ENCODE data around the gene CPA1. TPM values are rescaled to one million over a fixed set of nuclear protein-coding genes. Genes with fewer than 3 reads are reported as not detected.

The CPA1 gene
- total RNA-seq, 1 donor from 2014 or later, result not detected

DNA sequence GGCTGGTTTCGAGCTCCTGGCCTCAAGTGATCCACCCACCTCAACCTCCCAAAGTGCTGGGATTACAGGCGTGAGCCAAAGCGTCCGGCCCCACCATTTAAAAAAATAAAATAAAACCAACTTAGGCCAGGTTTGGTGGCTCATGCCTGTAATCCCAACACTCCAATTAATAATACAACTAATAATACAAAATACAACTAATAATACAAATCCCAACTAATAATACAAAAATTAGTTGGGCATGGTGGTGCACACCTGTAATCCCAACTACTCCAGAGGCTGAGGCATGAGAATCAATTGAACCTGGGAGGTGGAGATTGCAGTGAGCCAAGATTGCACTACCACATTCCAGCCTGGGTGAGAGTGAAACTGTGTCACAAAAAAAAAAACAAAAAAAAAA is 32.9 kb downstream of the CPA1 start:
- ATAC-seq, result no peak
- intact Hi-C loops (cut with micrococcal nuclease), result no loop called here
- no peak for DNase-seq

DNA sequence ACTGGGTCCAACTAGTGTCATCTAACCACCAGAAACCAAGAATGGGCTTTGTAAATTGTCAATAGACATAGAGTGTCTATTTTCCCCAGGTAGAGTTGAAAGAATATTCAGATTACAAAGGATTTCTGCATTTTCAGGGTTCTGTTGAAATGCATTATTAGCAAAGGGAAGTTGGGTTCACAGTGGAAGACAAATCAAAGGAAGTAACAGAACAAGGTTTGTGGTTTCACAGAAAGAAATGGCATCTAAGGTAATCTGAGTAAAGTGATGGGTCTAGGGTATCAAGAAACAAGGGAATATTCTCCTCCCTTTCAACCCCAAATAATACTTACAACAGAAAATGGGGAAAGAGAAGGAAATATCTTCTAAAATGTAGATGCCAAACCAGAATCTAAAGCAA is 34.7 kb downstream of the CPA1 start:
- ATAC-seq (no peak), DNase-seq (no peak)
- intact Hi-C loops (cut with micrococcal nuclease), result no loop called here

DNA sequence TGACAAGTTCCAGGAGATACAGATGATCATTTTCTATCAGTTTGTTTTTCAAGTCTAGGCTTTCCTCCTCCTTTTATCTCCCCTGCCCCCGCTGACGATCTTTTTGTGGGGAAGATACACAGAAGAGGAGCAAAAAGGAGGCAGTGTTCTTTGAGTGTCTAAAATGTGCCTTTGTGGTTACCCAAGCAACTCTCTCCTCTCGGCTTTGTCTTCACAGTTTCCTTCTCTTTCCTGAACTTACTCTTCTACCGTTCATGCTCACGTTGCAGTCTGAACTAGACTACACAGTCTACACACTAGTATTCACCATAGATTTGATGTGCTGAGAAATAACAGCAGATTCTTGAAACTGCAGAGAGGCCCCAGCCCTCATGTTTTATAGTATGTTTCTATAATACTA is 36.9 kb downstream of the CPA1 start:
- intact Hi-C loops (cut with micrococcal nuclease), result no loop called here
- no peak for DNase-seq
- ATAC-seq, result no peak

DNA sequence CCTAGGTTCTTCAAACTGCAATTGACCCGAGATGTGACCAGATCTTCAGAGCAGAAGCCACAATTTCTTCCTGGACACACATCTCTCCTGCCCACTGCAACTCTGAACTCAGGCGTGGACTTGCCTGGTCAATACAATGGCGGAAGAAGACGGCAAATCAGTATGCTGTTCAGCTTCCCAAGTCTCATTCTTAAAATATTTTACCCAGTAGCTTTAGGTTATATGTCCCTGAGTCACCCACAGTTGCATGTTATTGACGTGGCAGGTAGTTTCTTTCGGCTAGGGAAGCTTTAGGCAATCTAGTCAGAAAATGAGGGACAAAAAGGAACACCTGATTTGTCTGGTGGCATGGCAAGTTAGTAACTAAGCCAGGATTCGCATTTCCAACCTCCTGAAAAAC is 38.0 kb downstream of the CPA1 start:
- intact Hi-C loops (cut with micrococcal nuclease), result no loop called here
- ATAC-seq, result no peak

DNA sequence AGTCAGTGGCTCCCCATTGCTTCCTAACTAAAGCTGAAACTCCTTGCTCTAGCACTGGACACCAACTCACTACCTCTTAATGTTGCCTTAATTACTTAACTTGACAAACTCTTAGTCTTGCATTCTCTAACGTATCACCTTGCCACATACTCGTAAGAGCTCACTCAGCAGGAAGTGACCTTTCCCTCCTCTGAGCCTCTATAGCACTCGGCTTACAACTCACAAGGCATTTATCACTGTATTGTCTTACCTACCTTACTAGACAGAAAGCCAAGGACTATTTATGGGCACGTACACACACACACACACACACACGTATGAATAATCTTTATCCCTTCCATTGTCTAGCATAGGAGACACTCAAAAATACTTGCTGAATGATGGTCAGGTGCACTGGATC is 39.4 kb downstream of the CPA1 start:
- intact Hi-C loops (cut with micrococcal nuclease), result no loop called here
- ATAC-seq (no peak), DNase-seq (no peak)

More for the DNA sequence above, 38.0 kb downstream of the CPA1 start:
- DNase-seq, result no peak

DNA sequence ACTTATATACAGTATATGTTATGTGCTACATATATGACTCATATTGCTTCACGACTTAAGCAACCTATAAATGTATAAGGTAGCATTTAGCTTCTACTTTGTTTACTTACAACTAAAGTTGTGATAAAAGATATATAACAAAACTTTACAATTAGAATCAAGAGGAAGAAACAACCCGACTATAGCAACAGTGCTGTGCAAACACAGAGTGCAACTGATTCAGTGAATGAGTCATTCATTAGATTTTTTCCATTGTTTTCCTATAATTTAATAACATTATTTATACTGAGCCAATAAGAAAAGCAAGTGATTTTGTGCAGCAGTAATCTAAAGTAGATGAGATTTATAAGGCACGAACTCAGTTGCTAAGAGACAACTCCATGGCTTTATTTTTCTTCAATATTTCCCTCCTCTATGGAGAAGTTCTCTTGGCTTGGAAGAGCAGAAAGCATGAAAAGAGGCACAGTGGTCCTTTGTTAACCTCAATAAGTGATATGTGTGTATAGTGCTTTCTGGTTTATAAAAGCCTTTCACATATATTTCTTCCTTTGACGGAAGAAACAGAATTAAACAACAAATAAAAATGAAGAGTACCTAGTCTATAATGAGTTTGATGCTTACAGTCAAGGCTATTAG is 40.8 kb downstream of the CPA1 start:
- intact Hi-C loops (cut with micrococcal nuclease), result no loop called here
- no peak for ATAC-seq
- no peak for DNase-seq

DNA sequence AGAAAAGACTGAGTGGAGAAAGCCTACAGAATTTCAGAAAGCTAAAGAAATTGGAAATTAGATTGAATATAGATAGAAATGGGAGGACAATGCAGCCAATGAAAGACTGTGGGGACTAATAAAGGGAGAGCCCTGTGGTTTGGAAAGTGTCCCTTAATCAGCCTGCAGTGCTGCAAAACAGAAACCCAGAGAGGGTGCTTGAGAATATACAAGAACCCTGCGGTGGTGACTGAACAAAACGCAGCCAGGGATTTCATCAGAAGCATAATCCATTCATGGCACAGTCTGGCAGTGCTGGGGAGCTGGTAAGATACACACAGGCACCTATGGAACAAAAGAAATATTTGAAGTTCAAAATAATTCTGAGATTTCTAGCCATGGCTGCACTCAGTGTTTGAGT is 41.4 kb downstream of the CPA1 start:
- ATAC-seq (no peak), DNase-seq (no peak)
- intact Hi-C loops (cut with micrococcal nuclease), result no loop called here

DNA sequence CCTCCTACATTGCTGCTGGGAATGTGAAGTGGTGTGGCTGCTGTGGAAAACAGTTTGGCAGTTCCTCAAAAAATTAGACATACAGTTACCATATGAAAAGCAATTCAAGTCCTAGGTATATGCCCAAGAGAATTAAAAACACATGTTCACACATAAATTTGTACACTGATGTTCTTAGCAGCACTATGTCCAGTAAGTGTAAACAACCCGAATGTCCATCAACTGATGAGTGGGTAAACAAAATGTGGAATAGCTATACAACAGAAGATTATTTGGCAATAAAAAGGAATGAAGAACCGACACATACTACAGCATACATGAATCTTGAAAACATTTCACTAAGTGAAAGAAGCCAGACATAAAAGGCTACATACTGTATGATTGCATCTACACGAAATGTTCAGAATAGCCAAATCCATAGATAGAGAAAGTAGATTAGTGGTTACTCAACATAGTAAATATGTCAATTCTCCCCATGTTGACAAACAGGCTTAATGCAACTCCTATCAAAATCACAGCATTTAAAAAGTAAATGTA is 43.3 kb downstream of the CPA1 start:
- intact Hi-C loops (cut with micrococcal nuclease), result no loop called here
- ATAC-seq (no peak), DNase-seq (no peak)

DNA sequence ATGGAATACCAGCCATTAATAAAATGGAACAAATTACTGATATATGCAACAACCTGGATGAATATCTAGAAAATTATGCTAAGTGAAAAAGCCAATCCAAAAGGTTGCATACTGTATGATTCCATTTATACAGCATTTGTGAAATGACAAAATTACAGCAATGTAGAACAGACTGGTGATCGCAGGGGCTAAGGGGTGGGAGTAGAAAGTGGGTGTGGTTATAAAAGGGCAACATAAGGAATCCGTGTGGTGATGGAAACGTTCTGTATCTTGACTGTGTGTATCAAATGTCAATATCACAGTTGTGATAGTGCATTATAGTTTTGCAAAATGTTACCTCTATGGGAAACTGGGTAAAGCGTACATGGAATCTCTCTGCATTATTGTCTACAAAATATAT is 45.5 kb downstream of the CPA1 start:
- intact Hi-C loops (cut with micrococcal nuclease), result no loop called here
- ATAC-seq (no peak), DNase-seq (no peak)

DNA sequence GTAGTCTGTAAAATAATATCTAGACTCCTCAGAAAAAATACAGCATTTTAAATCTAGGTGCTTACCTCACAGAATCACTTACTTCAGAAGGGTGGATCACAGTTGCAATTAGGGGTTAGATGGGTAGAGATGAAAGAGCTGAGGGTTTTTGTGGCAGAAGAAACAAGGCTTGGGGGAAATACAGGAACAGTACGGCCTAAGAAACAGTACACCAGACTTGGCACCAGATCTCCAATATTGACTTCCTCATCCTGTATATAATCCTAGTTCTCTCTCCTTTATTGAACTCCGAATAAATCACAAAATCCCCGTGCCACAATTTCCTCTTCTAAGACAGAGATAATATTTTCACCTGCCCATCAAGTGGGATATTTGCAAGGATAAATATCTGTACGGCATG is 46.3 kb downstream of the CPA1 start:
- ATAC-seq, result no peak
- DNase-seq, result no peak
- intact Hi-C loops (cut with micrococcal nuclease), result no loop called here

DNA sequence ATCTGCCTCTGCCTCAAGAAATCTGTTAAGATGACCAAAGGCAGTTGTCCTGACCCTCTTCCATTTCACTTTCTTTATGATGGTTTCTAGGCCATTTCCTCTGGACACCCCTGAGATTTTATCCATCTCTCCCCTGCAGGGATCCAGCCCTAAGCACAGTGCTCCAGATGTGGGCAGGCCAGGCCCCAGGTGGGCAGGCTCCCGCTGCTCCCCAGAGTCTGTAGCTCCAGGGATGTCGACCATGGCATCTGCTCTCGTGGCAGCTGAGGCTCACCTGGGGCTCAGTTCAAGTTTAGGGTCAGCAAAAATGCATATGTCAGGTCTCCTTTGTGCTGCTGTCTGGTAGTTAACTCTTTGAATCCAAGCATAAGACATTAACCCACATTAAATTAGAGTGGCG is 48.7 kb downstream of the CPA1 start:
- intact Hi-C loops (cut with micrococcal nuclease), result no loop called here
- DNase-seq (no peak), ATAC-seq (no peak)

DNA sequence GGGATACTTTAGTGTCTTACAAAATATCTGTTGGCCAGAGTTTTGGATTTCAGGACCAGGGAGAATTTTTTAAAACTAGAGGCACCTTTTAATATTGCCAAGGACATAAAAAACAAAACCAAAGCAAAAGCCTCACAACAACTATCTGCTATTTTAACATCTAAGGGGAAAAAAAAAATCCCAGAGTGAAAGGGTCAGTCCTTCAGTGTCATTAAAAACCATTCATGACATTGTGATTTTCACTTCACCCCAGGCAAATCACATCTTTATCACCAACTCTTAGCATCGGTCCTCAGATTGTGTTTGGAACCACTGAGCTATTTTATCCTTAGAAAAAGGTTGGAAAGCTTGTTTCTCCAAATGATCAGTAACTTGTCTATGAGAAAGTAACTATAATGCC is 49.8 kb downstream of the CPA1 start:
- intact Hi-C loops (cut with micrococcal nuclease), result no loop called here
- ATAC-seq (no peak), DNase-seq (no peak)

DNA sequence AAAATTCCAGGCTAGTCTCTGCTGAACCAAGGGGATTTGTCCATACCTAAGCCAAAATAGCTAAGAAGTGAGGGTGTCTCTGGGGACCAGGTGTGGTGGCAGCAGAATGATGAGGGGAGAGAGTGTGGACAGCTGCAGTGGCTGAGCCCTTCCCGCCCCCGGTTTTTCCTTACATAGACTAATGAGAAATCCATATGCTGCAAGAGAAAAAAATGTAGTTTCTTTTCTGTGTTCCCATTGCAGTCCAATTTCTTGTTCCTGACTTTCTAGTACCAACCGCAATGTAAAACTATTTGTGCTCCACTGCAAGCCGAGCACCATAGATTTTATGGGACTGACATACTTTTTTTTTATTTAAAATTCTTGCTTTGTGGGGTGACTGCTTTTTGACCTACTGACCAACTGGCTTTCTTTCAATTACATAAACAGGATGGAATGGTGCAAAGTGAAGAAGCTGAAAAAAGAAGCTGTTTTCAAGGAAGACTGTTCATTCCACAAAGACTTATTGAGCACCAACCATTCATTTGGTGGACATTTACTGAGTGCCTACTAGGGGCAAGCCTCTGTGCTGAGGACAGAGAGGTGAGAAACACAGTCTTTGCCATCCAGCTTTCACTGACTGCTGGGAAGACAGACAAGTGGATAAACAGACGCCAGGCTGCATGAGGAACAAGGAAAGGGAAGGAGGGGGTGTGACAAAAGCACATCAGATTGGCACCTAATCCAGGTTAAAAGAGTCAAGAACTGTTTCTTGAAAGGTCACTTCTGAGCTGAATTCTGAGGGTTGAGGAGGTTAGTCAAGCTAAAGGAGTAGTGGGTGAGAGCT is 50.8 kb downstream of the CPA1 start:
- intact Hi-C loops (cut with micrococcal nuclease), result no loop called here
- ATAC-seq, result peak; percentile 66
- no peak for DNase-seq

DNA sequence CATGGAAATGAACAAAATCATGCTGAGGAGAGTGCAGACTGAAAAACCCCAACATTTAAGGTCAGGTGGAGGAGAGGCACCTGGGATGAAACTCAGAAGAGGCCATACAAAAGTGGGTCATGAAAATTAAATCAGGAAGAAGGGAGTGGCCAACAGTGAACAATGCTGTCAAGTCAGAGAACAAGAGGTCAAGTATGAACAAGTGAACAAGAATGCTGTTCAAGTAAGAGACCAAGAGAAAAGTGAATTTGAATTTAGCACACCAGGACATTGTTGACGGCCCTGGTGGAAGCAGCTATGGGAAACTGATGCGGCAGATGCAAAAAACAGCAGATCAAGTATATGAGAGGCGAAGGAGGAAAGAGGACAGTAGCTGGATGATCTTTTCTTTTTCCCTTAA is 52.6 kb downstream of the CPA1 start:
- DNase-seq, result no peak
- intact Hi-C loops (cut with micrococcal nuclease), result no loop called here
- no peak for ATAC-seq

DNA sequence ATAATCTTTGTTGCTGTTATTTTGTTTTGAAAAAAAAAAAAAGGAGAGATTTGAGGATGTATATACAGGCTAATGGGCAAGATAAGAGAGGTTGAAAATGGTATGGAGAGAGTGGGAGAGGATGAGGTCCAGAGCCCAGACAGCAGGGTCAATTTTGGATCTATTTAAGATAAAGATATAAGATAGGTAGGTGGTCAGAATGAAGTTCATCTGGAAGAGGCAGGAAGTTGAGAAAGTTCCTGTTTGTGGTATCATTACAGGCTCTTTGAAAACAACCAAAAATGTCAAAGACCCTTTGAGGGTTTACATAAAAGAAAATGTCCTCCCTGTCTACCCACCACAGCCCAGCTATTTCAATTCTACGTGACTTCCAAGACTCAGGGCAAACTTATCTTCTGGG is 53.0 kb downstream of the CPA1 start:
- DNase-seq (no peak), ATAC-seq (no peak)
- intact Hi-C loops (cut with micrococcal nuclease), result no loop called here

DNA sequence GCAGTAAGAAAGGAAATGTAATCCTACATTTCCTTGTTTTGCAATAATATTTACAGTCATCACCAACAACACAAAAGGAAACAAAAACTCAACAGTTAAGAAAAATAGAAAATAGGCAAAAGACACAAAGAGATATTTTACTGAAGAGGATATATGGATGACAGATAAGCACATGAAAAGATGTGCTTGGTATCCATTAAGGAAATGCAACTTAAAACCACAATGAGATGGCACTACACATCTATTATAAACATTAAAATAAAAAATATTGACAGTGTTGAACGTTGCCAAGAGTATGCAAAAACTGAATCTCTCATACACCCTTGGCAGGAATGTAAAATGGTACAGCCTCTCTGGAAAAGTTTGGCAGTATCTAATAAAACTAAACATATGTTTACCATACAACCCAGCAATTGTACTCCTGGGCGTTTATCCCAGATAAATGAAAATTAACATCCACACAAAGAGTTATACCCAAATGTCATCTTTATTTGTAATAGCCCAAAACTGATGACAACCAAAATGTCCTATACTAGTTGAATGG is 55.1 kb downstream of the CPA1 start:
- ATAC-seq (no peak), DNase-seq (no peak)
- intact Hi-C loops (cut with micrococcal nuclease), result no loop called here

DNA sequence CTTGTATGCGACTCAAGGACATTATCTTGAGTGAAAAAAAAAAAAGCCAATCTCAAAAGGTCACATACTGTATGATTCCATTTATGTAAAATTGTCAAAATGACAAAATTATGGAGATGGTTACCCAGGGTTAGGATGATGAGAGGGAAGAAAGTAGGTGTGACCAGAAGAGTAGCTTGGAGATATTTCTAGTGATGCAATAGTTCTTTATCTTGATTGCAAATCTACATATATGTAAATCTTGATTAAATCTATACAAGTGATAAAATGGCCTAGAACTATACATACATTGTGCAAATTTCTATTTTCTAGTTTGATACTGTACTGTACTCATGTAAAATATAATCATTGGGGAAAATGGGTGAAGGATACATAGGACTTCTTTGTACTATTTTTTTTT is 56.0 kb downstream of the CPA1 start:
- no peak for ATAC-seq
- intact Hi-C loops (cut with micrococcal nuclease), result no loop called here
- DNase-seq, result no peak

Measured in left ventricle myocardium superior (tissue), 1 donor.